NK-92 treated with Interleukin-12 subunit alpha and Interleukin-12 subunit beta, amount 100 ng/mL, for 24 hours (cell line): Measurements from ENCODE around the gene GNGT2.

Source experiments
- DNase-seq: peaks from one replicate; lab custom pipeline; 2025; lab: John Stamatoyannopoulos, UW

GNGT2 gene

GRCh38 chr17:49229076-49229804 is 18.9 kb upstream of the GNGT2 start:
- no peak for DNase-seq

DNA sequence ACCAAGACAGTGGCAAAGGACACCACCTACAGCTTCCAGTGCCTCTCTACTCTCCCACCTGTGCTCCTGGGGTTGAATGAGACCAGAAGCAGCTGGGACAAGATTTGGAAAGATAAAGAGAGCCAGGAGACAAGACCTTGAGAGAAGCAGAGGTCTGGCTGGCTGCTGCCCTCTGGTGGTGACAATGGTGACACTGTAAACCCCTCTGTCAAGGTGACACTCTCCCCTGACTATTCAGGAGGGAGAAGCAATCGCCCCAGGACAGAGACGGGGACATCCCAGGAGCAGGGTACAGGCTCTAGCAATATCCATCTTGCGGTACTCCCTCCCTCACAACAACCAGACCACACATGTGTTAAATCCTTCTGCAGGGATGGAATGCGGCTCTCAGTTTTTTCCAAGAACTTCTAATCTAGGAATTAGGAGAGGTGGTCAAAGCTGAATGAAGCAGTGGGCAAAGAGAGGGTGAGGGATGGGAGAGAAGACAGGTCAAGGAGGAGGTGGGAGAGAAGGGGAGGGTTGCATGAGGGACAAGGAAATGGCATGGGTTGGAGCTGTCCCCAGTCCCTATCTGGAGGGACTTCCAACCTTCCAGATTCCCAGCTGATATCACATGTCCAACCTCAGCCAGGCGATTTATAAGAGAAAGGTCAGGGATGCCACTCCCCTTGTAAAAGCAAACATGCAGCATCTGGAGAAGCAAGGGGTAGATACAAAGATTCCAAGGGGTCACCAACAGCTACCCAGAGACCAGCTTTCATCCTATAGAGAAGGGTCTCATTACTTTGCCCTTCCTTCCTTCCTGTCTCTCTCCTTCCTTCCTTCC is 17.3 kb upstream of the GNGT2 start:
- DNase-seq, result peak; percentile 47

GRCh38 chr17:49226771-49227435 is 16.5 kb upstream of the GNGT2 start:
- DNase-seq, result no peak

GRCh38 chr17:49225554-49226236 is 15.3 kb upstream of the GNGT2 start:
- no peak for DNase-seq

DNA sequence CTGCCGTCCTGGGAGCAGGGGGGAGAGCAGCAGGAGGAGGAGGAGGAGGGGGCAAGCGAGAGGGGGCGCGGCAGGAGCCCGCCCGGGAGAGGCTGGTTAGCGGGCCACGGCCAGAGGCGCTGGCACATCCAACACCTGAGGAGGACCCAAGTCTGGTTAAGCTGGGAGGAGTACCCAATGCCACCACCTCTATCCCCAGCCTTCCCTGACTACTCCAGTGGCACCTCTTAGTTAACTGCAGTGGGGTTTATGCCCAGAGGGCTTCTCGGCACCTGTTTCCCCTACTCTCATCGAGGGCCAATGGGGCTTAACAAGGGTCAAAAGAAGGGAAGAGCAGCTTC is 14.6 kb upstream of the GNGT2 start:
- DNase-seq, result no peak

DNA sequence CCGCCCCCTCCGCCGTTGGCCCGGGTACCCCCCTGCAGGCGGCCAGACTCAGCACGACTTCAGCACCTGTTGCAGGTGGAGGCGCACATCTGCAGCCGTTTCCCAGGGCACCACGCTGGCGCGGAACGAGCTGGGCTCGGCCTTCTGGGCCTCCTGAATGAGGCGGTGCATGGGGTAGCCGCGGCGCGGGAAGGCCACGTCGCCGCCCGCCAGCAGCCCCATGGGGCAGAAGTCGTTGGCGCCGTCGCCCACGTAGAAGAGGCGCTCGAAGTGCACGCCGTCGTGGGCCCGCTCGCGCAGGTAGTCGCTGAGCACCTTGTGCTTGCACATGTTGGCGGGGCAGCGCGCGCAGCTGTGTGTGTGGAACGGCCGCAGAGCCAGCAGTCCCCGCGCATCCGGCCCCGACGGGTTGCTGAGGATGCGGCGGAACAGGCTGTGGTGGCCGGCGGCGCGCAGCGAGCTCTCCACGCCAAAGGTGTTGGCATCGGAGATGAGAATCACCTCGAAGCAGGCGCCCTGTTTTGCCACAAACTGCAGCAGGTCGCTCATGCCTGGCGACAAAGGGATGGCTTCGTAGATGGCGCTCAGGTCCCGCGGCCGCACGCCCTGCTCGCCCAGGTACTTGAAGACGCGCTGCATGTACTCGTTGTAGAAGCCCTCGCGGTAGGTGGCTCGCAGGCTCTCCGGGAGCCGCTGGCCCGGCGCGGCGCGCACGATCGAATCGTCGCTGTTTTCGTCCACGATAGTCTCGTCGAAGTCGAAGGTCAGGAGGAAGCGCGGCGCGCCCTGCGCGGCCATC is 14.0 kb upstream of the GNGT2 start:
- DNase-seq, result no peak

DNA sequence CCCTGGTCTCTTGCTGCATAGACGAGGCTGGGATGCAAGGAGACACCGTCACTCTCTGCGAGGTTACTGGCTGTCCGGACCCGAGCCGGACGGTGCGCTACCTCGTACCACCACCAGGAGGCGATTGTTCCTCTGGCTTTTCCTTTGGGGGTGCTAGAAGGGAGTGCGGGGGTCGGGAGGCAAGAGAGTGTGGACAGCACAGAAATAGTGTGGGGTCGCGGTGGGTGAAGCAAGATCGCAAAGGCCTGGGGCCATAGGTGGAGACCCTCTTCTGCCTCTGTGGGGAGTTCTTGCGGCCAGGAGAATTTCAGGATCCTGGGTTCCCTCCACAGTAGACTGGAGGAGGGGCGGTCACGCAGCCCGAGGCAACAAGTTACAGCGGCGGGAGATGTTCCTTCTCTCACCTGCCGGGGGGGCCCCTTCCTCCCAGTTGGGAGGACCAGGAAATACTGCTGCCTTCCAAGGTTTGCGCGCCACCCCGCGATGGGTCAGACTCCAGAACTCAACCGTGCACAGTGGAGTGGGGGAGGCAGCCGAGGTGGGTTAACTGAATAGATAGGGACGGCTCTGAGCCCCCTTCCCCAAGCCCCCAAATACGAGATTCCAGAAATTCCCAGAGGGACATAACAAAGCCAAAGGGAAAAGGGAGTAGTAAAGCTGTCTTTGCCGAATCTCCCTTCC is 13.3 kb upstream of the GNGT2 start:
- DNase-seq, result peak; percentile 20

GRCh38 chr17:49223168-49223516 is 12.8 kb upstream of the GNGT2 start:
- DNase-seq, result no peak

DNA sequence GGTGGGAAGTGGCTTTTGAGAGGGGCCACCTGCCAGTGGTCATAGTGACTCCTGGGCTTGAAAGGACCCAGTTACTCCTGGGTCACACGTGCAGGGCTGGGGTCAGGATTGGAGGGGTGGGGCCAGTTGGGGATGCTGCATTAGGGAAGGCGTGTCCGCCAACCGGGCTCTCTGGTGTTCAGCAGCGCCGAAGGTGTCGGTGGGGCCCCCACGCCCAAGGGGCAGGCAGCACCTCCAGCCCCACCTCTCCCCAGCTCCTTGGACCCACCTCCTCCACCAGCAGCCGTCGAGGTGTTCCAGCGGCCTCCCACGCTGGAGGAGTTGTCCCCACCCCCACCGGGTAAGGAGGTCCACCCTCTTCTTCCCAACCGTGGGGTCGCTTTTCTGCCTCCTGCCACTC is 9.6 kb upstream of the GNGT2 start:
- DNase-seq, result peak; percentile 29

GRCh38 chr17:49218941-49219913 is 8.9 kb upstream of the GNGT2 start:
- DNase-seq, result peak; percentile 75

GRCh38 chr17:49217651-49218413 is 7.5 kb upstream of the GNGT2 start:
- peak; percentile 74 for DNase-seq

DNA sequence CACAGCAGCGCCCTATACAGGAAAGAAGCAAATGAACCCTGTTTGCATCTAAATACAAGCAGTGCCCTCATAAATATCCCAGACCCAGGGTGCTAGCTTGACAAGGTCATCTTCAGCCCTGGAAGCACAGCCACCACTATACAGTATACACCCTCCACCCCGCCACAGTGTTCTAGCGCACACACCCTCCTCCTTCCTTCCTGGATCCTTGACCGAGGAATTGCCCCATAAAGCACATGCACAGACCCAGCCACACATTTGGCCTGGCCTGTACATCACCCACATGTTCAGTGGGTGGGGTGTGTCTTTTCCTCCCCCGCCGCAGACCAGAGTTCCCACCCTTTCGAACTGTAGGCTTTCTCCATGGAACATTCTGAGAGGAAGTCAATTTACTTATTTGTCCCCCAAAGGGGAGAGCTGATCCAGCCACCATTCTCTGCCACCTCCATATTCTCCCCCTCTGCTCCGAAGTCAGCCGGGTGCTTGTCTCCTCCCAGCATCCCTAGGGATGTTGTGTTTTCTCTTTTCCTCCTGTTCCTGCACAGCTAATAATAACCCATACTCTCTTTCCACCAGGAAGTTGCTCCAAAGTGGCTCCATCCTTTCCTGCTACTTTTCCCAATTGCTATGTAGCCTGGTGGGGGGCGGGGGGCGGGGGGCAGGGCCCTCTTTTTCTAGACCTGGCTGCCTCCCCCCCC is 6.7 kb upstream of the GNGT2 start:
- no peak for DNase-seq

- no peak for DNase-seq
Observed at GRCh38 chr17:49216482-49216881, 6.1 kb upstream of the GNGT2 start.

GRCh38 chr17:49214676-49215360 is 4.4 kb upstream of the GNGT2 start:
- DNase-seq, result no peak

DNA sequence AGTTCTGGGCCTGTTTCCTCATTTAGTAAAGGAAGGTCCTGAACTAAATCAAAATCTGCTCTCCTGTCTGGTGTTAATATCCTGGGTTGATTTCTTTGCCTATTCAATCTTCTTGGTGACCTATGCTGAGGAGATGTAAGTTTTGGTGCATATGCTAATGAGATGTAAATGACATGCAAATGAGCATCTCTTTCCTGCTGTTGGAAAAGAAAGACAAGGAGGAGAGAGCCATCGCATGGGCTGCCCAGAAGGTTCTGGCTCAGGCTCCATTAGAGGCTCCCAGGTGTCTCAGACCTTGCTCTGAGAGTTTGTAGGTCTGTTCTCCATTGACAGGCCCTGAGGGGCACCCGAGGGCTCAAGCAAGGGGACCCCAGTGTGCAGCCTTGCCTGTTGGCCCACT is 3.5 kb upstream of the GNGT2 start:
- DNase-seq, result no peak

DNA sequence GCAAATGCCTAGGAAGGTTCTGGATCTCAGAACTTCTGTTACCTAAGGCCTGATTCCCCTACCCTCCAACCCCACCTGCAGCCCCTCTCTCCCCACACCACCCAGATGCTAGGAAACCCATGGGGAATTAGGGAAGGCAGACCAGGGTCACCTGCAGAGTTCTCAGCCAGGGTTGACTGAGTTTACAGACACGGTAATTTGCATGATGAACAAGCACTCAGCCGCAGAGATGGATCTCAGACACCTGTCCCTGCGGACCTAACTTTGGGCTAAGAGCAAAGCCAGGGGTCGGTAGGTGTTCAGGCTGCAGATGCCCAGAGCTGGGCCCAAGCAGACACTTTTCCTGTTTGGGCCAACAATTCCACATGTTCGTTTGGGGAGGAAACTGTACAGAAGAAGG is 3.0 kb upstream of the GNGT2 start:
- DNase-seq, result no peak

DNA sequence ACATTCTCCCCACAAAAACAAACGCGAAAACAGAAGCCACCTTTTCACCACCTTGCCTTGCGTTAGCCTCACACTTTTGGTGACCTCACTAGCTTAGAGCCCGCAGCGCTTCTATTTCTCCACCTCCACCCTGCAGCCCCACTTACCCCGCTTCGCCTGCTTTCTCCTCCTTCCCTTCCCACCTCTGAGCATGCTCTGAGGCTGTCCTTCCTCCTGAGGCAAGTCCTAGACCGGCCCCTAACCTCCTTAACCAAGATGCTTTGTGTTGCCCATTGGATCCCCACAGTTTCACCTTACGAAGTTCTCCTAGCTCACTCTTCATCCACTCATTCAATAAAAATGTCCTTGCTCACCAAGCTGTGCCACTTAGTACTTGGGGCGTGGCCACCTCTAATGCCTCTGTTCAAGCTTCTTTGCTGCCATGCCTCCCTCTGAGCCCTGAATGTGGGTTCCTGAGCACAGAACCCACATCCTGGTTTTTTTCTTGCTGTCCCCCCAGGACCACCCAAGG is 1.3 kb downstream of the GNGT2 start:
- DNase-seq, result peak; percentile 48

DNA sequence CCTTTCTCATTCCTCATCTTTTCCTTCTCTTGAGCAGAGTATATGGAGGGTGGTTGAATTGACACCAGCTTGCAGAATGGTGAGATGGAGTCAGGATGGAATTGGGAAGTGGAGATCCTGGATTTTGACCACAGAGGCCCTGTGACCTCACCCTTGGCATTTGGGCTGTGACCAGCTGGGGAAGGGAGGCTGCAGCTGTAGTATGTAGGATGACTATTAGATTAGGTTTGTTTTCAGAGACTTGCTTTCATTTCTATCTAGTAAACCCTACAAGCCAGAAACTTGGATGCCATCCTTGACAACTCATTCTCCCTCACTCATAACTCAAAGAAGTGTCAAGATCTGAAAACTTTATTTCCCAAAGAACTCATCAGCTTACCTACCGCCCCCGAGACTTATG is 5.9 kb downstream of the GNGT2 start:
- DNase-seq, result no peak
